Ectodermal cell (in vitro differentiated cells): ENCODE results near the gene SEMA4C.

Experiments used
- H3K27ac ChIP-seq: 2 replicates; pipeline ENCODE4 v1.7.0; 2013; ENCODE audit warnings: mild to moderate bottlenecking, low read depth, low read length; ENCODE audit not compliant: insufficient read depth, poor library complexity, severe bottlenecking
- H3K27me3 ChIP-seq: 2 replicates; pipeline ENCODE4 v1.7.0; 2013; ENCODE audit warnings: mild to moderate bottlenecking, low read length; ENCODE audit not compliant: insufficient read depth, control insufficient read depth, poor library complexity, severe bottlenecking
- H3K36me3 ChIP-seq: one replicate; pipeline ENCODE4 v1.7.0; 2013; ENCODE audit warnings: low read length; ENCODE audit not compliant: control insufficient read depth, insufficient read depth
- H3K4me1 ChIP-seq: one replicate; pipeline ENCODE4 v1.7.0; 2013; ENCODE audit warnings: low read length; ENCODE audit not compliant: control insufficient read depth, insufficient read depth
- H3K4me3 ChIP-seq: 2 replicates; pipeline ENCODE4 v1.7.0; 2013; ENCODE audit warnings: low read depth, low read length, control low read depth; ENCODE audit not compliant: insufficient read depth
- H3K9me3 ChIP-seq: 2 replicates; pipeline ENCODE4 v1.7.0; 2013; ENCODE audit warnings: mild to moderate bottlenecking, low read length, moderate library complexity; ENCODE audit not compliant: control insufficient read depth
- WGBS, 2 experiments: methylation state at CpG; one replicate each; pipeline ENCODE4 v1.1.7; 2013; ENCODE audit warnings: missing lambda C conversion rate in 2 of 2; 5-methylcytosine and 5-hydroxymethylcytosine counted together

Gene SEMA4C

GRCh38 chr2:96872591-96873349 is 2.9 kb upstream of the SEMA4C start:
- no peak overlapping the region for H3K27ac ChIP-seq
- H3K4me3 ChIP-seq: no peak overlapping the region
- no peaks in the 10 kb centered on the region for H3K27me3 ChIP-seq
- no peaks in the 10 kb centered on the region for H3K9me3 ChIP-seq
- H3K4me1 ChIP-seq: peaks cover 40% of the 10 kb centered on the region
- no peaks in the 10 kb centered on the region for H3K36me3 ChIP-seq
- WGBS, 2 experiments: 76 to 78% methylated on average over 14 of the region's 14 CpGs

DNA sequence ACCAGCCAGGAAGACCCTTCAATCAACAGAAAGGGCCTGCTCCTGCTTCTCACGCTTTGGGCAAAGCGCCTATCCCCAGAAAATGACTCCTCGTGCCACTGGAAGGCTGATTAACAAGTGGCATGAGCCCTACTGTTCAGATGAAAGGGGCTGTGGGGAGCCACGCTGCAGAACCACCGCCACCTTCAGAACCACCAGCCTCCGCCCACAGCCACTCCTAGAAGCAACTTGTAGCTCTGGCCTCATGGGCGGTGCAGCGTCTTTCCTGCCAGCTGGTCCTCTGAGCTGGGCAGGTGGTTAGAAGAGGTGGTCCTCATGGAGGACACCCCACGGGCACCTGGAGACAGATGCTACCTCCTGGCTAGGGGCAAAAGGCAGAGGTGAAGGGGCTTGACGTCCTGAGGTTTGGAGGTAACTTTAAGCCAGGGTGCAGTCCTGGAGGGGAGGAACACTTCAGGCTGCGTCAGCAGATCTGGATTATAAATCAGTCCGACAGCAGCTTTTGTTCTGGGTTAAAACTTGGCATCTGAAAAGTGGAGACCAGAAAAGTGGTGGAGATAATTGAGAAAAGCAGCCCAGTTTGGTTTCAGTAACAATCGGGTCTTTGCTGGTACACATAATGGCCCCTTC is 861 bp upstream of the SEMA4C start:
- Histone ChIP-seq H3K9me3 (no peaks in the 10 kb centered on the region), H3K27me3 (no peaks in the 10 kb centered on the region), H3K4me1 (peaks cover 33% of the 10 kb centered on the region), H3K27ac (peak overlapping the region; percentile 39), H3K36me3 (peaks cover 17% of the 10 kb centered on the region), H3K4me3 (peak overlapping the region; percentile 80)
- 34% methylated on average over 13 of the region's 13 CpGs for WGBS, 2 experiments

DNA sequence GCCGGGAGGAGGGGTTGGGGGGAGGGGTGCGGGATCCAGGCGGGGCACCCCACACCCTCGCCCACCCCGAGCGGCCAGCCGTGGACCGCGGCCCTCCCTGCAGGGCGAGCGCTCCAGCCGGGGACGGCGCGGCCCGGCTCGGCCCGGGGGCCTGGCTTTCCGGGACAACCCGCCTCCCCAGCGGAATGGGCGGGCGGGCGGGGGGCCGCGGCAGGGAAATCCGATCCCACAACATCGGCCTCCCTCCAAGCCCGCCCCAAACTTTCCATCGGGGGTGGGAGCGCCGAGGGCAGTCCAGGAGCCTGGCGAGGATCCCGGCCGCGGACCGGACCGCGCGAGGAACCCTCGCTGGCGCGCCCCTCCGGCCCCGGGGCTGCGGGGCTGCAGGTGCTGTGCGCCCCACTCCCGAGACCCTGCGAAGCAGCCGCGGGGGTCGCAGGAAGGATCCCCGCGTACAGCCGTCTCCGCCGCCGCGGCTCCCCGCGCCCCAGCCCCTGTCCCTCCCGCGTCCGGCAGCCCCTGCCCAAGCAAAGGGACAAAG is 529 bp downstream of the SEMA4C start:
- Histone ChIP-seq H3K36me3 (peaks cover 31% of the 10 kb centered on the region), H3K27me3 (no peaks in the 10 kb centered on the region), H3K4me1 (peaks cover 20% of the 10 kb centered on the region), H3K27ac (peak overlapping the region; percentile 96), H3K9me3 (no peaks in the 10 kb centered on the region), H3K4me3 (peak overlapping the region; percentile 80)
- 0% methylated on average over 64 of the region's 64 CpGs for WGBS, 2 experiments

DNA sequence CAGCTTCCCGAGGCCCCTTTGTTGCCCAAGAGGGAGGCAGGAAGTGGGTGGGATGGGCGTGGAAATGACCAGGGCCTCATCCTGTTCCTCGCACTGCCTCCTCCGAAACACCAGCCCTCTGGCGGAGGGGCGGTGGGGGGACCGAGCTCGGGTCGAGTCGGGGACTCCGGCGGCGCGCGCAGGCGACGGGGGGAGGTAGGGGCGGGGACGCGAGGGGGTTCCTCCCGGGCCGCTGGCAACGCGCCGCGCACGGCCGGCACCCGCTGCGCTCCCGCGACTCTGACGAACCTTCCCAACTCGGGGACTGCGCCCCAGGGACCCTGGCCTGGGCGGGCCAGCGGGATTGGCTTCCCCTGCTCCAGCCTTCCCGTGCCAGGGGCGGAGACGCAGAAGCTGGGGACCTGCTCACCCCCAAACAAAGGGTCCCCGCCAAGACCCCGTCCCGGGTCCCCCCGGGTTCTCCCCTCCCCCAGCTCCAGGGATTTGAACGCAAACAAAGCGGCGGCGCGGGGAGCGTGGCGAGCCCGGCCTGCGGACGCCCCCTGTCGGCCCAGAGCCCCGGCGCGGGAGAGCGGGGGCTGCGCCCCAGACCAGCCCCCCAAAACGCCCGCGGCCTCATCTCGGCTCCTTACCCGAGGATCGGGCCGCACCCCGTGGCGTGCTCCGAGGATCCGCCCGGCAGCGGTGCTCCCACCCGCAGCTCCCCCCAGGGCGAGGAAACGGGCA is 1.2 kb downstream of the SEMA4C start:
- 0% methylated on average over 76 of the region's 76 CpGs for WGBS, 2 experiments
- H3K36me3 ChIP-seq: peaks cover 37% of the 10 kb centered on the region
- peaks cover 20% of the 10 kb centered on the region for H3K4me1 ChIP-seq
- H3K4me3 ChIP-seq: peak overlapping the region; percentile 80
- H3K27me3 ChIP-seq: no peaks in the 10 kb centered on the region
- H3K9me3 ChIP-seq: no peaks in the 10 kb centered on the region
- peak overlapping the region; percentile 96 for H3K27ac ChIP-seq

GRCh38 chr2:96867756-96868554 is 1.9 kb downstream of the SEMA4C start:
- WGBS, 2 experiments: 12 to 15% methylated on average over 27 of the region's 27 CpGs
- Histone ChIP-seq H3K4me1 (peaks cover 20% of the 10 kb centered on the region), H3K9me3 (no peaks in the 10 kb centered on the region), H3K36me3 (peaks cover 45% of the 10 kb centered on the region), H3K27ac (peak overlapping the region; percentile 96), H3K27me3 (no peaks in the 10 kb centered on the region), H3K4me3 (peak overlapping the region; percentile 80)

GRCh38 chr2:96866986-96867755 is 2.7 kb downstream of the SEMA4C start:
- peaks cover 46% of the 10 kb centered on the region for H3K36me3 ChIP-seq
- no peaks in the 10 kb centered on the region for H3K27me3 ChIP-seq
- peaks cover 20% of the 10 kb centered on the region for H3K4me1 ChIP-seq
- H3K4me3 ChIP-seq: peak overlapping the region; percentile 80
- WGBS, 2 experiments: 86 to 87% methylated on average over 22 of the region's 22 CpGs
- H3K9me3 ChIP-seq: no peaks in the 10 kb centered on the region
- H3K27ac ChIP-seq: no peak overlapping the region

DNA sequence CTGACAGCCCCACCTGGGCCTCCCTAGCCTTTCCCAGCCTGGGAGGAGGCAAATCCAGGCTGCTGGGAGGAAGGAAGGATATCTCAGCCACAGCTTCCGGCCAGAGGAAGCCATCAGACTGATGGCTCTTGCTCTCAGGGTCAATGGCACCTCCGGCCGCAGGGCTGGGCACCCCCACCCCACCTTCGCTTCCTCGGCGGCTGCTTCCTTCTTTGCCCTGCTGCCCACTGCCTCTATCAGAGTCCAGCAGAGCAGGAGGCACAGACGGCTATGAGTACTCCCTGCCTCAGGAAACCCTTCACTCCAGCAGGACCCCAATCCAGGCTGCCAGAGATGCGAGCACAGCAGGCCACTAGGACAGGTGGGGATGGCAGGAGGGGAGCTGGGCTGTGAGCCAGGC is 3.3 kb downstream of the SEMA4C start:
- H3K27ac ChIP-seq: no peak overlapping the region
- H3K36me3 ChIP-seq: peaks cover 51% of the 10 kb centered on the region
- no peaks in the 10 kb centered on the region for H3K27me3 ChIP-seq
- WGBS, 2 experiments: 89 to 94% methylated on average over 8 of the region's 8 CpGs
- no peak overlapping the region for H3K4me3 ChIP-seq
- H3K4me1 ChIP-seq: peaks cover 20% of the 10 kb centered on the region
- H3K9me3 ChIP-seq: no peaks in the 10 kb centered on the region

GRCh38 chr2:96866149-96866548 is 3.7 kb downstream of the SEMA4C start:
- H3K36me3 ChIP-seq: peaks cover 54% of the 10 kb centered on the region
- H3K4me1 ChIP-seq: peaks cover 20% of the 10 kb centered on the region
- 95 to 96% methylated on average over 14 of the region's 14 CpGs for WGBS, 2 experiments
- H3K27me3 ChIP-seq: no peaks in the 10 kb centered on the region
- H3K9me3 ChIP-seq: no peaks in the 10 kb centered on the region
- no peak overlapping the region for H3K27ac ChIP-seq
- no peak overlapping the region for H3K4me3 ChIP-seq

DNA sequence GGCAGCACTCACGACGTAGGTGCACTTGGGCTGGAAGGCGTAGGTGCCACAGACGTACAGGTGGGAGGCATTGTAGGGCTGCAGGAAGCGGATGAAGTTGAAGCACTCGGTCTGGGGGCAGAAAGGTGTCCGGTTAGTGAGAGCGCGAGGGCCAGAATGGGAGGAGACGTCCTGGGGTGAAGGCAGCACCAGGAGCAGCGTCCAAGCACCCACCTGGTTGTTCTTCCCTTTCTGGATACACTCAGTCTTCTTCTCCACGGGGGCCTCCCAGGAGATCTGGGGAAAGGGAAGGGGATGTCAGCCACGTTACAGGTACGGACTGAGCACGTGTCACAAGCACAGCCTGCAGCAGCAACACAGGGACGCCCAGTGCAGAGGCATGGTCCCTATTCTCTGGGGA is 4.2 kb downstream of the SEMA4C start:
- Histone ChIP-seq H3K4me3 (no peak overlapping the region), H3K9me3 (no peaks in the 10 kb centered on the region), H3K27ac (no peak overlapping the region), H3K27me3 (no peaks in the 10 kb centered on the region), H3K36me3 (peaks cover 59% of the 10 kb centered on the region), H3K4me1 (peaks cover 15% of the 10 kb centered on the region)
- WGBS, 2 experiments: 95 to 96% methylated on average over 16 of the region's 16 CpGs
